ENCODE measurements around the gene SVOP.

SVOP gene

GRCh38 chr12:108896817-108897216 is 124.1 kb downstream of the SVOP start:
- TF ChIP-seq EZH2phosphoT487 (IDR thresholded peaks at IDR 0.05; ENCODE audit: borderline replicate concordance), result no peak
- TF ChIP-seq CTCF (conservative IDR thresholded peaks at IDR 0.05; ENCODE audit: low read length), result no peak
- Histone ChIP-seq H3K36me3 (ENCODE audit: insufficient read depth, low read length) (no peaks in the 10 kb centered on the region), H3K9me3 (ENCODE audit: insufficient read depth, low read depth, low read length) (no peaks in the 10 kb centered on the region), H3K4me1 (ENCODE audit: insufficient read depth, low read length, poor library complexity, severe bottlenecking) (no peaks in the 10 kb centered on the region), H3K4me3 (ENCODE audit: low read length, poor library complexity, severe bottlenecking) (no peak overlapping the region), H3K27me3 (ENCODE audit: insufficient read depth, low read length, poor library complexity, severe bottlenecking) (no peaks in the 10 kb centered on the region), H3K79me2 (ENCODE audit: insufficient read depth, low read length) (no peaks in the 10 kb centered on the region), H3K4me2 (ENCODE audit: low read depth, low read length, poor library complexity, severe bottlenecking) (no peak overlapping the region), H4K20me1 (ENCODE audit: insufficient read depth, low read length, poor library complexity, severe bottlenecking) (no peaks in the 10 kb centered on the region), H3K9ac (ENCODE audit: low read depth, low read length, poor library complexity, severe bottlenecking) (no peak overlapping the region), H2AFZ (ENCODE audit: low read length) (no peak overlapping the region), H3K9me2 (replicated peaks; ENCODE audit: low read depth, low read length) (no peaks in the 10 kb centered on the region), H3F3A (ENCODE audit: low read depth) (no peaks in the 10 kb centered on the region)

- Histone ChIP-seq H3K9me2 (replicated peaks; ENCODE audit: low read depth, low read length) (no peaks in the 10 kb centered on the region), H3K4me2 (ENCODE audit: low read depth, low read length, poor library complexity, severe bottlenecking) (no peak overlapping the region), H3F3A (ENCODE audit: low read depth) (no peaks in the 10 kb centered on the region), H4K20me1 (ENCODE audit: insufficient read depth, low read length, poor library complexity, severe bottlenecking) (no peaks in the 10 kb centered on the region), H3K27me3 (ENCODE audit: insufficient read depth, low read length, poor library complexity, severe bottlenecking) (no peaks in the 10 kb centered on the region), H3K79me2 (ENCODE audit: insufficient read depth, low read length) (no peaks in the 10 kb centered on the region), H3K4me1 (ENCODE audit: insufficient read depth, low read length, poor library complexity, severe bottlenecking) (no peaks in the 10 kb centered on the region), H3K9ac (ENCODE audit: low read depth, low read length, poor library complexity, severe bottlenecking) (no peak overlapping the region), H3K4me3 (ENCODE audit: low read length, poor library complexity, severe bottlenecking) (no peak overlapping the region), H2AFZ (ENCODE audit: low read length) (no peak overlapping the region), H3K9me3 (ENCODE audit: insufficient read depth, low read depth, low read length) (no peaks in the 10 kb centered on the region), H3K36me3 (ENCODE audit: insufficient read depth, low read length) (no peaks in the 10 kb centered on the region)
- TF ChIP-seq EZH2phosphoT487 (IDR thresholded peaks at IDR 0.05; ENCODE audit: borderline replicate concordance), result no peak
- TF ChIP-seq CTCF (conservative IDR thresholded peaks at IDR 0.05; ENCODE audit: low read length), result no peak
Observed at GRCh38 chr12:108896336-108896735, 124.5 kb downstream of the SVOP start.

GRCh38 chr12:108895220-108895802 is 125.6 kb downstream of the SVOP start:
- Histone ChIP-seq H3K9ac (ENCODE audit: low read depth, low read length, poor library complexity, severe bottlenecking) (no peak overlapping the region), H3K4me1 (ENCODE audit: insufficient read depth, low read length, poor library complexity, severe bottlenecking) (no peaks in the 10 kb centered on the region), H3K4me2 (ENCODE audit: low read depth, low read length, poor library complexity, severe bottlenecking) (no peak overlapping the region), H3K9me2 (replicated peaks; ENCODE audit: low read depth, low read length) (no peaks in the 10 kb centered on the region), H4K20me1 (ENCODE audit: insufficient read depth, low read length, poor library complexity, severe bottlenecking) (no peaks in the 10 kb centered on the region), H3K79me2 (ENCODE audit: insufficient read depth, low read length) (no peaks in the 10 kb centered on the region), H3F3A (ENCODE audit: low read depth) (no peaks in the 10 kb centered on the region), H3K4me3 (ENCODE audit: low read length, poor library complexity, severe bottlenecking) (no peak overlapping the region), H3K9me3 (ENCODE audit: insufficient read depth, low read depth, low read length) (peaks cover 3% of the 10 kb centered on the region; the same call in 1 of the 2 replicates), H2AFZ (ENCODE audit: low read length) (no peak overlapping the region), H3K36me3 (ENCODE audit: insufficient read depth, low read length) (no peaks in the 10 kb centered on the region), H3K27me3 (ENCODE audit: insufficient read depth, low read length, poor library complexity, severe bottlenecking) (no peaks in the 10 kb centered on the region)
- TF ChIP-seq EZH2phosphoT487 (IDR thresholded peaks at IDR 0.05; ENCODE audit: borderline replicate concordance), result no peak
- no peak for TF ChIP-seq CTCF (conservative IDR thresholded peaks at IDR 0.05; ENCODE audit: low read length)
